ENCODE results near the gene IMPG1.

Gene IMPG1

GRCh38 chr6:76072562-76072961 lies at the start of gene IMPG1:
Gene IMPG1, minus strand, starts transcription at chr6:76072662. Its CDS starts 174 bp downstream, at chr6:76072488.
- DNase-seq (ENCODE audit: low spot score) = no peak

GRCh38 chr6:76120302-76120701 lies 47.8 kb upstream of the IMPG1 start:
- no peak for DNase-seq (ENCODE audit: low spot score)

GRCh38 chr6:76073281-76073680 lies 819 bp upstream of the IMPG1 start:
- DNase-seq (ENCODE audit: low spot score) = no peak

- DNase-seq (ENCODE audit: low spot score) = no peak
Measured at GRCh38 chr6:76057469-76057868, 15.0 kb downstream of the IMPG1 start.

GRCh38 chr6:76052314-76052713 lies 20.1 kb downstream of the IMPG1 start:
- DNase-seq (ENCODE audit: low spot score) = no peak

- DNase-seq (ENCODE audit: low spot score) = no peak
Measured at GRCh38 chr6:76043690-76044089, 28.8 kb downstream of the IMPG1 start.

- no peak for DNase-seq (ENCODE audit: low spot score)
Measured at GRCh38 chr6:76035713-76036112, 36.7 kb downstream of the IMPG1 start.

- DNase-seq (ENCODE audit: low spot score) = no peak
Measured at GRCh38 chr6:76026101-76026500, 46.4 kb downstream of the IMPG1 start.

- DNase-seq (ENCODE audit: low spot score) = no peak
Measured at GRCh38 chr6:76014626-76015530, 57.6 kb downstream of the IMPG1 start.

GRCh38 chr6:76004202-76004601 lies 68.3 kb downstream of the IMPG1 start:
- DNase-seq (ENCODE audit: low spot score) = no peak

- no peak for DNase-seq (ENCODE audit: low spot score)
Measured at GRCh38 chr6:76003686-76004085, 68.8 kb downstream of the IMPG1 start.

- no peak for DNase-seq (ENCODE audit: low spot score)
Measured at GRCh38 chr6:76003113-76003512, 69.3 kb downstream of the IMPG1 start.

- DNase-seq (ENCODE audit: low spot score) = no peak
Measured at GRCh38 chr6:76000629-76001028, 71.8 kb downstream of the IMPG1 start.

GRCh38 chr6:75997696-75998095 lies 74.8 kb downstream of the IMPG1 start:
- DNase-seq (ENCODE audit: low spot score) = no peak

- no peak for DNase-seq (ENCODE audit: low spot score)
Measured at GRCh38 chr6:75993236-75994162, 79.0 kb downstream of the IMPG1 start.

GRCh38 chr6:75991941-75992340 lies 80.5 kb downstream of the IMPG1 start:
- no peak for DNase-seq (ENCODE audit: low spot score)

GRCh38 chr6:75986935-75987334 lies 85.5 kb downstream of the IMPG1 start:
- DNase-seq (ENCODE audit: low spot score) = no peak

GRCh38 chr6:75975904-75976303 lies 96.6 kb downstream of the IMPG1 start:
- DNase-seq (ENCODE audit: low spot score) = no peak

- DNase-seq (ENCODE audit: low spot score) = no peak
Measured at GRCh38 chr6:75970093-75970492, 102.4 kb downstream of the IMPG1 start.

GRCh38 chr6:75968143-75968542 lies 104.3 kb downstream of the IMPG1 start:
- no peak for DNase-seq (ENCODE audit: low spot score)

GRCh38 chr6:75963569-75963968 lies 108.9 kb downstream of the IMPG1 start:
- no peak for DNase-seq (ENCODE audit: low spot score)

- no peak for DNase-seq (ENCODE audit: low spot score)
Measured at GRCh38 chr6:75952128-75952527, 120.3 kb downstream of the IMPG1 start.

GRCh38 chr6:75947935-75948334 lies 124.5 kb downstream of the IMPG1 start:
- DNase-seq (ENCODE audit: low spot score) = no peak

Measured in HuH-7.5 (cell line).